Measurements from ENCODE around the gene THSD8. TPM values are rescaled to one million over a fixed set of nuclear protein-coding genes. Genes with fewer than 3 reads are reported as not detected.

The THSD8 gene
- total RNA-seq, 1 donor from 2014 or later = 14.2 TPM

GRCh38 chr19:12774588-12775555 is 27.0 kb upstream of the THSD8 start, which contains the start of gene HOOK2:
HOOK2 (minus strand) TSS chr19:12775552; CDS start chr19:12775449, 103 bp downstream.
- no peak for DNase-seq (ENCODE audit: low spot score)
- peaks cover 12% of the 10 kb centered on the region for H3K4me1 Mint-ChIP-seq (ENCODE audit: unreplicated experiment)
- H3K4me3 Mint-ChIP-seq (ENCODE audit: unreplicated experiment) = peak within 1 kb of the TSS; percentile 65
- no peak within 1 kb of the TSS for H3K27ac Mint-ChIP-seq (ENCODE audit: unreplicated experiment)
- peaks cover 15% of the 10 kb centered on the region for H3K27me3 Mint-ChIP-seq (ENCODE audit: unreplicated experiment)
- H3K36me3 Mint-ChIP-seq (ENCODE audit: low read depth, unreplicated experiment) = peaks cover 4% of the 10 kb centered on the region
- no peak for TF ChIP-seq CTCF (IDR thresholded peaks at IDR 0.05; ENCODE audit: unreplicated experiment)
- no peaks in the 10 kb centered on the region for H3K9me3 Mint-ChIP-seq (ENCODE audit: unreplicated experiment)

DNA sequence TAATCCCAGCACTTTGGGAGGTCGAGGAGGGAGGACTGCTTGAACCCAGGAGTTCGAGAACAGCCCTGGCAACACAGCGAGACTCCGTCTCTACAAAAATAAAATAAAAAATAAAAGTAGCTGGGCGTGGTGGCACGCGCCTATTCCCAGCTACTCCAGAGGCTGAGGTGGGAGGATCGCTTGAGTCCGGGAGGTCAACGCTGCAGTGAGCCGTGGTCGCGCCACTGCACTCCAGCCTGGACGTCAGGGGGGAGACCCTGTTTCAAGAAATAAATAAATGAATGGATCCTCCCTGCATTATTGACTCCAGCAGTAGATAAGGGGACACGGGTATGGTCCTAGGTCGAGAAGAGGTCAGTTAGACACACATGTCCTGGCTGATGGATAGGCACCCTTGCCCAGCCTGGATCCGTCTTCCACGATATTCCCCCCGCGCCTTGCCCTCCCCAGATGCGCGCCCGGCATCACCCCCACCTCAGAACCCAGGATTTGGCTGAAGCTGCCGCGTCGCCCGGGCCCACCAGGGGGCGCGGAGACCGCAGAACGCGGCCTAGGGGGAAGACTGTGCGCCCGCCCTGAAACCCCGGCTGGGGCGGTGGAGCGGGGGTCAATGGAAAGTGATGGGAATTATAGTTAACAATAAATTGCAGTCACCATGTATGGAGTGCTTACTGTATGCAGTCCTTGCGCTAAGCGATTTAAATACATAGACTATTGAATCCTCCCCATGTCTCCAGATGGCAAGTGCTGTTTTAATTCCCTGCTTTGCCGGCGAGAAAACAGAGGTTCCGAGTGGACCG is 24.5 kb upstream of the THSD8 start:
- Mint-ChIP-seq H3K36me3 (ENCODE audit: low read depth, unreplicated experiment) (peaks cover 4% of the 10 kb centered on the region), H3K27me3 (ENCODE audit: unreplicated experiment) (peaks cover 16% of the 10 kb centered on the region), H3K4me3 (ENCODE audit: unreplicated experiment) (peak overlapping the region; percentile 91), H3K4me1 (ENCODE audit: unreplicated experiment) (peaks cover 16% of the 10 kb centered on the region), H3K27ac (ENCODE audit: unreplicated experiment) (peak overlapping the region; percentile 99), H3K9me3 (ENCODE audit: unreplicated experiment) (no peaks in the 10 kb centered on the region)
- peak; percentile 92 for DNase-seq (ENCODE audit: low spot score)
- TF ChIP-seq CTCF (IDR thresholded peaks at IDR 0.05; ENCODE audit: unreplicated experiment) = peak; percentile 98

DNA sequence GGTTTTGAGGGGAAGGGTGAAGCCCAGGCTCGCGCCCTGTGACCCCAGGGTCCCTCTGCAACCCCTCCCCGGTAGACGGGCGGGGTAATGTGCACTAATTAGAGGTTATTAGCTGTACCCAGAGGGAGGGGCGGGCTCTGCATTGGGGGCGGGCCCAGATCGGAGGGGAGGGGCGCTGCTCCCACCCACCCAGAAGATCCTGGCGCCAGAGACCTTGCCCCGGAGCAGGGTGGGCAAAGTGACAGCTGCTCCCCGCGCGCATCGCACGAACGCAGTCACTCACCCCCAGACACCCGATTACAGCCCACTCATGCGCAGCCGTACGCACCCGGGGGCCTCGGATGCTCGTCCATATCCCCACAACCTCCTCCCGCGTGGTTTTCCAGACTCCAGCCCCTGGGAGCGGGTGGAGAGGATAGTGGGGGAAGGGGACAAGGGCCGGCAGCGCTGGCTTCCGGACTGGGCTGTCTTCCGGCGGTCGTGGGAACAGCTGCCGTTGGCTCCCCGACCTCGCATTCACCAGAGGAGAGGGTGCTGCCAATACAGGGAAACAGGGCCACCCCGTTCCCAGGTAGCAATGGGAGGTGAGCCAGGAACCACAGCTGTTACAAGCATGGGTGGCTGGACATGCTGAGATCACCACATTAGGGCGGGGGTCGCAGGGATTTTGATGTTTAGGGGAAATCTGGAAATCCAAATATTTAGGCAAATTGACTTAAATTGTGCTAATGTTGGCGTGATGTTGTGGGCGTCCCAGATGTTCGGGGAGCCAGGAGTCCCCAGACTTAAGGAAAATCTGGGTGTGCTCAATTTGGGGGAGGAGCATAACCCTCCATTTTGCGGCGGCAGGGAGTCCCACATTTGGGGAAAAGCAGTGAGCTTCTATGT is 23.6 kb upstream of the THSD8 start:
- Mint-ChIP-seq H3K36me3 (ENCODE audit: low read depth, unreplicated experiment) (peaks cover 4% of the 10 kb centered on the region), H3K27ac (ENCODE audit: unreplicated experiment) (peak overlapping the region; percentile 99), H3K4me1 (ENCODE audit: unreplicated experiment) (peaks cover 16% of the 10 kb centered on the region), H3K27me3 (ENCODE audit: unreplicated experiment) (peaks cover 16% of the 10 kb centered on the region), H3K4me3 (ENCODE audit: unreplicated experiment) (peak overlapping the region; percentile 91), H3K9me3 (ENCODE audit: unreplicated experiment) (no peaks in the 10 kb centered on the region)
- TF ChIP-seq CTCF (IDR thresholded peaks at IDR 0.05; ENCODE audit: unreplicated experiment) = no peak
- peak; percentile 77 for DNase-seq (ENCODE audit: low spot score)

DNA sequence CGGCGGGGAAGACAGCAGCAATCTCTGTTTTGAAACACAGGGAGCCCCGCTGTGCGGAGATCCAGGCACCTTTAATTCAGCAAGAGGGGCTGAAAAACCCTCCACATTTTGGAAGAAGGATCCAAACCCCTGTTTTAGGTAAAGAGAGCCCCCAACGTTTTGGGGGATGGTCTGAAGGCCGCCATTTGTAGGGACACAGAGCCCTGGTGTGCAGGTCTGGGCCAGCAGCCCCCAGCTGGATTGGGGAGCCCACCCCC is 23.0 kb upstream of the THSD8 start:
- H3K27me3 Mint-ChIP-seq (ENCODE audit: unreplicated experiment) = peaks cover 16% of the 10 kb centered on the region
- peak overlapping the region; percentile 99 for H3K27ac Mint-ChIP-seq (ENCODE audit: unreplicated experiment)
- no peak for TF ChIP-seq CTCF (IDR thresholded peaks at IDR 0.05; ENCODE audit: unreplicated experiment)
- peak overlapping the region; percentile 91 for H3K4me3 Mint-ChIP-seq (ENCODE audit: unreplicated experiment)
- DNase-seq (ENCODE audit: low spot score) = no peak
- H3K9me3 Mint-ChIP-seq (ENCODE audit: unreplicated experiment) = no peaks in the 10 kb centered on the region
- peaks cover 4% of the 10 kb centered on the region for H3K36me3 Mint-ChIP-seq (ENCODE audit: low read depth, unreplicated experiment)
- H3K4me1 Mint-ChIP-seq (ENCODE audit: unreplicated experiment) = peaks cover 19% of the 10 kb centered on the region

Measured in endothelial cell (in vitro differentiated cells).